CD4-positive, alpha-beta memory T cell (primary cell): ENCODE measurements around the gene SLC4A1. TPM values are rescaled to one million over a fixed set of nuclear protein-coding genes. Genes with fewer than 3 reads are reported as not detected.

Source experiments
- CTCF ChIA-PET: fragments of 350-600 bp; sonication (Branson Sonifier 250); formaldehyde crosslinking; loops from one replicate; lab custom pipeline; 2021; ENCODE audit warnings: inconsistent platforms; ENCODE audit not compliant: partially characterized antibody; lab: Charles Lee
- POLR2A ChIA-PET: fragments of 350-600 bp; sonication (Branson Sonifier 250); formaldehyde crosslinking; loops from one replicate; lab custom pipeline; 2021; ENCODE audit not compliant: partially characterized antibody; lab: Charles Lee
- DNase-seq, 5 donors: peaks; one replicate each; pipeline versions ENCODE4 v3.0.0 to v3.0.0-alpha.2; 2020 to 2022; ENCODE audit warnings: mixed read lengths in 1 of 5
- H3K27ac ChIP-seq: one replicate; pipeline ENCODE4 v1.7.0; 2013; ENCODE audit warnings: low read depth, low read length
- H3K27me3 ChIP-seq: 2 replicates; pipeline ENCODE4 v1.7.0; 2013; ENCODE audit warnings: mild to moderate bottlenecking, low read length, moderate library complexity; ENCODE audit not compliant: insufficient read depth
- H3K36me3 ChIP-seq: 2 replicates; pipeline ENCODE4 v1.7.0; 2013; ENCODE audit warnings: mild to moderate bottlenecking, low read length, moderate library complexity; ENCODE audit not compliant: insufficient read depth
- H3K4me1 ChIP-seq: 2 replicates; pipeline ENCODE4 v1.7.0; 2013; ENCODE audit warnings: mild to moderate bottlenecking, low read length, moderate library complexity; ENCODE audit not compliant: insufficient read depth
- H3K4me3 ChIP-seq, 2 donors: one replicate each; pipeline ENCODE4 v1.7.0; 2013; ENCODE audit warnings: low read length in 2 of 2, mild to moderate bottlenecking in 1 of 2
- H3K9me3 ChIP-seq, 2 donors: one replicate each; pipeline ENCODE4 v1.7.0; 2013; ENCODE audit warnings: low read length in 2 of 2, control low read depth in 1 of 2; ENCODE audit not compliant: control insufficient read depth in 1 of 2
- H3K27ac Mint-ChIP-seq, 7 donors: one replicate each; pipeline ENCODE4 v1.8.0; 2020 to 2021; ENCODE audit warnings: mixed read lengths in 7 of 7, mild to moderate bottlenecking in 6 of 7, inconsistent platforms in 3 of 7, moderate library complexity in 3 of 7
- H3K27me3 Mint-ChIP-seq, 2 donors: one replicate each; pipeline ENCODE4 v1.8.0; 2020 to 2021; ENCODE audit warnings: mixed read lengths in 2 of 2
- H3K36me3 Mint-ChIP-seq, 2 donors: one replicate each; pipeline ENCODE4 v1.8.0; 2020 to 2021; ENCODE audit warnings: mixed read lengths in 2 of 2, inconsistent platforms in 1 of 2, mild to moderate bottlenecking in 1 of 2
- H3K4me1 Mint-ChIP-seq, 4 donors: one replicate each; pipeline ENCODE4 v1.8.0; 2020 to 2021; ENCODE audit warnings: mixed read lengths in 4 of 4, mild to moderate bottlenecking in 1 of 4
- H3K4me3 Mint-ChIP-seq, 8 donors: one replicate each; pipeline ENCODE4 v1.8.0; 2020 to 2021; ENCODE audit warnings: mixed read lengths in 8 of 8, mild to moderate bottlenecking in 7 of 8, moderate library complexity in 6 of 8, inconsistent platforms in 3 of 8
- H3K9me3 Mint-ChIP-seq, 8 donors: one replicate each; pipeline ENCODE4 v1.8.0; 2020 to 2021; ENCODE audit warnings: mixed read lengths in 8 of 8, mild to moderate bottlenecking in 5 of 8, inconsistent platforms in 3 of 8, moderate library complexity in 1 of 8
- intact Hi-C: fragments of 100-400 bp; cut with micrococcal nuclease; formaldehyde crosslinking; loops from one replicate; pipeline ENCODE4 v1.15.1; 2023
- polyA plus RNA-seq, 2 donors: library from polyadenylated mRNA; unstranded; fragments of 300-500 nt; fragmentation: Illumina TruSeq; gene quantifications; one replicate each; pipeline ENCODE4 v1.2.3, GENCODE V29; 2021
- total RNA-seq, 2 experiments: library from RNA; stranded (reverse); gene quantifications; one replicate each; pipeline ENCODE4 v1.2.3, GENCODE V29; 2021

The SLC4A1 gene
- total and polyA plus RNA-seq, 4 experiments from 2014 or later: not detected

DNA sequence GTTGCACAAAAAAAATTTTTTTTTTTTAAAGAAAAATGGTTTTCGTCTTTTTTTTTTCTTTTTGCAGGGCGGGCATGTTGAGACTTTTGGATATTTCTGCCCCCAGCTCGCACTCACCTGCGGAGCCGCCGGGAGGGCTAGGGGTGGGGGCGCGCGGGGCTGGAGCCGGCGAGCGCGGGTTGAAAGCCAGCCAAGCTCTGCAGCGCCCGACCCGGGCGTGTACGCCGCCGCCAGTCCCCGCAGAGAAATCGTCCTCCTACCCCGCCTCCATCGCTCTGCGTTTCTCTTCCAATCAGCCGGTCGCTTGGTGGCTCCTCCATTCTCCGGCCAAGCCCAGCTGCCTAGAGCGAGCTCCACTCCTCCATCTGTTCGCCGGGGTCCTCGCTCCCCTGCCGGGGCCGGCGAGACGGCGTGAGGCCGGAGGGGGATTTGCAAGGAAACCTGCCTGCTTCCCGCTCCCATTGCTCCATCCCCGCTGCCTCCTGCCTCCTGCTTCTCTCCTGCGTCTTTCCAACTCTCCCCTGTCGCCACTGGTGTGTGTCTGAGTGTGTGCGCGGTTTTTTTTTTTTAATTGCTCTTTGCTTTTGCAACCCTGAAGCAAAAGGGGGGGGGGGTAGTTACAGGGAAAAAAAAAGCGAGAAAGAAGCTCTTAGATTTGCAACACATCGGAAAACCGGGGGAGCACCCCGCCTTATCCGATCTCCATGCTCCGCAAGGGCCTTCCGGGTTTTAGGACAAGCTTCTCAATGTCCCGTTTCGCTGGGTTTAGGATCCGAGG, 46.7 kb downstream of the SLC4A1 start:
- H3K4me3 ChIP-seq: peak overlapping the region; percentile 66 to 82
- peak overlapping the region; percentile 49 for H3K27ac ChIP-seq
- peaks cover 0 to 6% (median 0%) of the 10 kb centered on the region in 8 donors for H3K9me3 Mint-ChIP-seq
- H3K36me3 ChIP-seq: peaks cover 3% of the 10 kb centered on the region
- H3K27me3 ChIP-seq: no peaks in the 10 kb centered on the region
- H3K27ac Mint-ChIP-seq: peak overlapping the region; percentile 91 to 97 (median 92)
- intact Hi-C loops: loop anchor here (1.0 kb wide), 1 partner anchor 98 kb away; the partner anchor contains the start of gene HDAC5
- H3K4me1 Mint-ChIP-seq: peaks cover 19 to 43% (median 26%) of the 10 kb centered on the region in 4 donors
- CTCF ChIA-PET: interaction anchor here (0.7 to 4.2 kb wide), 8 partner anchors 10 to 124 kb away, joined by 3 to 48 read pairs (median 5); partner anchors contain the start of genes GRN and TMUB2
- peak; percentile 61 to 80 (median 67) for DNase-seq
- H3K9me3 ChIP-seq: no peaks in the 10 kb centered on the region
- POLR2A ChIA-PET: interaction anchor here (0.6 to 15.7 kb wide), 25 partner anchors 9 to 860 kb away, joined by 3 to 325 read pairs (median 6); partner anchors contain the start of genes ATXN7L3, GRN, HDAC5 and RUNDC3A
- no peaks in the 10 kb centered on the region for H3K27me3 Mint-ChIP-seq
- peaks cover 32% of the 10 kb centered on the region for H3K4me1 ChIP-seq
- peaks cover 5 to 25% of the 10 kb centered on the region in 2 donors for H3K36me3 Mint-ChIP-seq
- H3K4me3 Mint-ChIP-seq: peak overlapping the region; percentile 91 to 99 (median 96)

- peak overlapping the region; percentile 92 to 97 (median 94) for H3K27ac Mint-ChIP-seq
- H3K4me1 Mint-ChIP-seq: peaks cover 24 to 51% (median 34%) of the 10 kb centered on the region in 4 donors
- H3K4me3 ChIP-seq: peak overlapping the region; percentile 61 to 82
- H3K27ac ChIP-seq: peak overlapping the region; percentile 85
- ChIA-PET CTCF (interaction anchor here (0.6 to 4.2 kb wide), 10 partner anchors 9 to 1833 kb away, joined by 3 to 48 read pairs (median 4); partner anchors contain the start of genes GRN and SLC25A39), POLR2A (interaction anchor here (0.5 to 15.7 kb wide), 24 partner anchors 9 to 860 kb away, joined by 3 to 325 read pairs (median 6); partner anchors contain the start of genes ATXN7L3, GRN, HDAC5 and LSM12)
- H3K9me3 Mint-ChIP-seq: peaks cover 0 to 6% (median 0%) of the 10 kb centered on the region in 8 donors
- H3K36me3 Mint-ChIP-seq: peaks cover 13 to 33% of the 10 kb centered on the region in 2 donors
- no peaks in the 10 kb centered on the region for H3K27me3 ChIP-seq
- H3K4me3 Mint-ChIP-seq: peak overlapping the region; percentile 91 to 99 (median 96)
- intact Hi-C loops: loop anchor here (1.0 kb wide), 1 partner anchor 97 kb away; the partner anchor contains the start of gene HDAC5
- peaks cover 12% of the 10 kb centered on the region for H3K36me3 ChIP-seq
- no peaks in the 10 kb centered on the region for H3K27me3 Mint-ChIP-seq
- peaks cover 41% of the 10 kb centered on the region for H3K4me1 ChIP-seq
- H3K9me3 ChIP-seq: no peaks in the 10 kb centered on the region
- DNase-seq: peak; percentile 67 to 78 (median 70)
These were observed 47.5 kb downstream of the SLC4A1 start for GRCh38 chr17:44220213-44221083.

GRCh38 chr17:44219616-44220212, 48.2 kb downstream of the SLC4A1 start, which contains the start of gene UBTF:
Gene UBTF, minus strand, starts transcription at chr17:44219675. Its CDS starts 1,446 bp downstream, at chr17:44218229.
- H3K27me3 ChIP-seq: no peaks in the 10 kb centered on the region
- Mint-ChIP-seq H3K9me3 (peaks cover 0 to 6% (median 0%) of the 10 kb centered on the region in 8 donors), H3K4me3 (peak within 1 kb of the TSS; percentile 91 to 97 (median 93)), H3K27ac (peak within 1 kb of the TSS; percentile 92 to 96 (median 94)), H3K27me3 (no peaks in the 10 kb centered on the region), H3K36me3 (peaks cover 21 to 39% of the 10 kb centered on the region in 2 donors), H3K4me1 (peaks cover 32 to 59% (median 41%) of the 10 kb centered on the region in 4 donors)
- H3K9me3 ChIP-seq: no peaks in the 10 kb centered on the region
- peak within 1 kb of the TSS; percentile 85 for H3K27ac ChIP-seq
- ChIA-PET CTCF (interaction anchor here (0.6 to 4.2 kb wide), 7 partner anchors 8 to 1832 kb away, joined by 3 to 48 read pairs (median 5); partner anchors contain the start of genes GRN and SLC25A39), POLR2A (interaction anchor here (0.5 to 15.7 kb wide), 18 partner anchors 10 to 859 kb away, joined by 3 to 325 read pairs (median 7); partner anchors contain the start of genes ATXN7L3, GRN, HDAC5 and LSM12)
- H3K4me1 ChIP-seq: peaks cover 48% of the 10 kb centered on the region
- H3K4me3 ChIP-seq: peak within 1 kb of the TSS; percentile 61 to 76
- H3K36me3 ChIP-seq: peaks cover 19% of the 10 kb centered on the region
- DNase-seq: peak; percentile 69 to 84 (median 79)
- intact Hi-C loops: loop anchor here (2.0 to 5.0 kb wide), 2 partner anchors 79 to 212 kb away; partner anchors contain the start of gene HROB

GRCh38 chr17:44219108-44219615, 48.8 kb downstream of the SLC4A1 start:
- intact Hi-C loops: loop anchor here (2.0 to 5.0 kb wide), 2 partner anchors 78 to 212 kb away; partner anchors contain the start of gene HROB
- H3K36me3 ChIP-seq: peaks cover 25% of the 10 kb centered on the region
- peaks cover 53% of the 10 kb centered on the region for H3K4me1 ChIP-seq
- no peaks in the 10 kb centered on the region for H3K27me3 ChIP-seq
- DNase-seq: peak; percentile 75 to 83 (median 79)
- H3K9me3 ChIP-seq: no peaks in the 10 kb centered on the region
- peak overlapping the region in 3 of 8 donors; percentile 39 to 62 (median 59) for H3K4me3 Mint-ChIP-seq
- no peaks in the 10 kb centered on the region for H3K27me3 Mint-ChIP-seq
- H3K4me1 Mint-ChIP-seq: peaks cover 33 to 64% (median 45%) of the 10 kb centered on the region in 4 donors
- H3K9me3 Mint-ChIP-seq: peaks cover 0 to 6% (median 0%) of the 10 kb centered on the region in 8 donors
- ChIA-PET CTCF (interaction anchor here (1.8 to 4.2 kb wide), 3 partner anchors 8 to 112 kb away, joined by 5 to 48 read pairs (median 10); partner anchors contain the start of gene SLC25A39), POLR2A (interaction anchor here (0.8 to 15.7 kb wide), 15 partner anchors 9 to 859 kb away, joined by 3 to 325 read pairs (median 8); partner anchors contain the start of genes ATXN7L3, GRN, HDAC5 and LSM12)
- peaks cover 26 to 44% of the 10 kb centered on the region in 2 donors for H3K36me3 Mint-ChIP-seq
- peak overlapping the region in 1 of 2 donors; percentile 51 for H3K4me3 ChIP-seq
- no peak overlapping the region for H3K27ac Mint-ChIP-seq
- H3K27ac ChIP-seq: peak overlapping the region; percentile 71

GRCh38 chr17:44218344-44219107, 49.4 kb downstream of the SLC4A1 start:
- H3K4me3 ChIP-seq: peak overlapping the region; percentile 37 to 50
- H3K4me1 ChIP-seq: peaks cover 60% of the 10 kb centered on the region
- peak overlapping the region; percentile 15 to 95 (median 91) for H3K27ac Mint-ChIP-seq
- no peaks in the 10 kb centered on the region for H3K27me3 Mint-ChIP-seq
- ChIA-PET CTCF (interaction anchor here (0.9 to 3.9 kb wide), 12 partner anchors 9 to 133 kb away, joined by 3 to 19 read pairs (median 5); partner anchors contain the start of genes HDAC5 and SLC25A39), POLR2A (interaction anchor here (0.7 to 15.7 kb wide), 12 partner anchors 9 to 309 kb away, joined by 3 to 325 read pairs (median 6); partner anchors contain the start of genes ATXN7L3, HDAC5, SLC25A39 and TMUB2)
- H3K36me3 Mint-ChIP-seq: peaks cover 31 to 50% of the 10 kb centered on the region in 2 donors
- peaks cover 0 to 6% (median 0%) of the 10 kb centered on the region in 8 donors for H3K9me3 Mint-ChIP-seq
- peak overlapping the region; percentile 68 to 93 (median 83) for H3K4me3 Mint-ChIP-seq
- intact Hi-C loops: loop anchor here (1.0 to 5.0 kb wide), 7 partner anchors 8 to 211 kb away; partner anchors contain the start of genes HROB, RUNDC3A and TMUB2
- DNase-seq: peak; percentile 85 to 92 (median 90)
- peaks cover 29% of the 10 kb centered on the region for H3K36me3 ChIP-seq
- no peaks in the 10 kb centered on the region for H3K27me3 ChIP-seq
- peak overlapping the region; percentile 71 for H3K27ac ChIP-seq
- no peaks in the 10 kb centered on the region for H3K9me3 ChIP-seq
- H3K4me1 Mint-ChIP-seq: peaks cover 39 to 68% (median 51%) of the 10 kb centered on the region in 4 donors
